GM18508 (cell line): ENCODE measurements around the gene PSMC4.
"Not testable (repeated sequence)": the region's sequence is repeated elsewhere in the genome, so short reads cannot be mapped to it uniquely, and the experiment has no call there.

Experiments used
- ATAC-seq: cut with Tn5 transposase; IDR thresholded peaks from one replicate; pipeline ENCODE4 v1.9.1; 2021; ENCODE audit warnings: moderate number of reproducible peaks; ENCODE audit not compliant: insufficient read depth, unreplicated experiment

The PSMC4 gene

GRCh38 chr19:39942366-39942730, 28.6 kb upstream of the PSMC4 start:
- no peak for ATAC-seq

- ATAC-seq, result no peak
Measured at GRCh38 chr19:39943586-39943985, 27.4 kb upstream of the PSMC4 start.

GRCh38 chr19:39946532-39946931, 24.4 kb upstream of the PSMC4 start:
- no peak for ATAC-seq

GRCh38 chr19:39949026-39949747, 21.8 kb upstream of the PSMC4 start:
- no peak for ATAC-seq

GRCh38 chr19:39951065-39951650, 19.8 kb upstream of the PSMC4 start:
- no peak for ATAC-seq

- ATAC-seq, result no peak
Measured at GRCh38 chr19:39951686-39952085, 19.3 kb upstream of the PSMC4 start.

- ATAC-seq, result no peak
Measured at GRCh38 chr19:39953915-39954314, 17.1 kb upstream of the PSMC4 start.

GRCh38 chr19:39957886-39958285, 13.1 kb upstream of the PSMC4 start:
- ATAC-seq, result not testable (repeated sequence)

GRCh38 chr19:39958942-39959341, 12.0 kb upstream of the PSMC4 start:
- ATAC-seq, result not testable (repeated sequence)

GRCh38 chr19:39959407-39959806, 11.6 kb upstream of the PSMC4 start:
- not testable (repeated sequence) for ATAC-seq

GRCh38 chr19:39963898-39964297, 7.1 kb upstream of the PSMC4 start:
- ATAC-seq, result no peak

- no peak for ATAC-seq
Measured at GRCh38 chr19:39966617-39967016, 4.3 kb upstream of the PSMC4 start.

- ATAC-seq, result no peak
Measured at GRCh38 chr19:39967561-39967960, 3.4 kb upstream of the PSMC4 start.

GRCh38 chr19:39968789-39969188, 2.2 kb upstream of the PSMC4 start:
- no peak for ATAC-seq

- ATAC-seq, result no peak
Measured at GRCh38 chr19:39969266-39969665, 1.7 kb upstream of the PSMC4 start.

- ATAC-seq, result no peak
Measured at GRCh38 chr19:39969681-39970424, 1.1 kb upstream of the PSMC4 start.

- no peak for ATAC-seq
Measured at GRCh38 chr19:39970425-39970674, 615 bp upstream of the PSMC4 start.

GRCh38 chr19:39971380-39972035, 543 bp downstream of the PSMC4 start:
- ATAC-seq, result no peak

- no peak for ATAC-seq
Measured at GRCh38 chr19:39974377-39975155, 3.6 kb downstream of the PSMC4 start.

GRCh38 chr19:39982883-39983282, 11.9 kb downstream of the PSMC4 start:
- no peak for ATAC-seq
